KBM-7 (cell line): ENCODE measurements around the gene NAPSA.
"Not testable (repeated sequence)": the region's sequence is repeated elsewhere in the genome, so short reads cannot be mapped to it uniquely, and the experiment has no call there.

Experiments used
- DNase-seq: peaks from one replicate; pipeline ENCODE4 v3.0.0-alpha.2; 2015
- in situ Hi-C: fragments of 300-500 bp; cut with MboI; formaldehyde crosslinking; loops from 2 replicates; pipeline ENCODE4 v1.14.3; 2020; ENCODE audit warnings: low sequenced_read_pairs, low pct_unique_long_range_greater_than_20kb, mixed read lengths

The NAPSA gene

GRCh38 chr19:50365434-50366306, at the start of gene NAPSA:
NAPSA (minus strand) TSS chr19:50365639; CDS start chr19:50365621, 18 bp downstream.
- in situ Hi-C loops = loop anchor here (25.0 kb wide), 1 partner anchor 422 kb away; the partner anchor contains the start of gene ACP4
- no peak for DNase-seq

- no peak for DNase-seq
- in situ Hi-C loops = no loop called here
Observed at GRCh38 chr19:50413531-50413930, 48.1 kb upstream of the NAPSA start.

DNA sequence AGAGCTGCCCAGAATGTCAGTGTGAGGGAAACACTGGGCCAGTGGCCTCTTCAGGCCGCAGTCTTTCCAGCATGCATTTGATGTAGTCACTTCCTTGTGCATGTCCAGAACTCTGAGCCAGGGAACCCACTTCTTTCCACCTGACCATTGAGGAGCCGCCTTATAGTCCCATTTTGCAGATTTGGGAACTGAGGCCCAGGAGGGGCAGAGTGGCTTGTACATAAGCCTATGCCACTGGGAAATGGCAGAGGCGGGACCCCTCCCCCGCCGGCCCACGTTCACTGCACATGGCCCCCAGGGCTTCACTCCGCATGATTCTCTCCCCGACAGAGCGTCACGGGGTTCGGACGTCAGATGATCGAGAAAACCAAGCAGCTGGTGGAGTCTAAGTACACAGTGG, 47.7 kb upstream of the NAPSA start:
- in situ Hi-C loops = no loop called here
- no peak for DNase-seq

- no peak for DNase-seq
- in situ Hi-C loops = no loop called here
Observed at GRCh38 chr19:50412419-50412818, 47.0 kb upstream of the NAPSA start.

DNA sequence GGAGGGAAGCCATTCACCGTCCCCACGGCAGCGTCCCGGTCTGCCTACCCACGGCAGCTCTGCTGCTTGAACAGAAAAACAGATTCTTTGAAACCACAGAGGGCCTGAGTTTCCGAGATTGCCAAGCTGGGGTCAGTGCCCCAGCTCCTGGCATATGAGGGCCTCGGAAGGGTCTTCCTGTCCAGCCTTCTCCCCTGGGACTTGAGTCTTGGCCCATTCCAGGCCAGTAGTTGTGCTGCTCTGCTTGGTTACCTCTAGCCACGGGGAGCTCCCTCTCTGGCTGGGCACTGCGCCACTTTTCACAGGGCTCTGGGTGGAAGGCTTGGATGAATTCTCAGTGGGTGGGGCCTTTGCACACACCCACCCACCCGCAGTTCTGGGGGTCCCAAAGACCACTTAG, 44.7 kb upstream of the NAPSA start:
- in situ Hi-C loops = no loop called here
- no peak for DNase-seq

DNA sequence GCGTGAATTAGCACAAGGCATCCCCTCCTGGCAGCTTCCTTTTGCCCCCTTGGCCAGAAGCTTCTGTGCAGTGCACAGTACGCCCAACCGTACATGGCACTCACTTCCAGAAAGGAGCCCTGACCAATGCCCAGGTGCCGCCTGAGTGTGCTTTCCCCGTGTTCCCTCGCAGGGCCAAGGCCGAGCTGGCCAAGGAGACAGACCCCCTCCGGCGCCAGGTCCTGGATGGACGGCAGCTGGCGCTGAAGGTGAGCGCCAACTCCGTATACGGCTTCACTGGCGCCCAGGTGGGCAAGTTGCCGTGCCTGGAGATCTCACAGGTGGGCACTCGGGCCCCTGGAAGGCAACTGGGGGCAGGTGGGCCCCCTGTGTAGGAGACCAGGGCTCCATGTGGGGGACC, 43.9 kb upstream of the NAPSA start:
- no peak for DNase-seq
- in situ Hi-C loops = no loop called here

- in situ Hi-C loops = no loop called here
- DNase-seq = no peak
Observed at GRCh38 chr19:50406829-50407228, 41.4 kb upstream of the NAPSA start.

DNA sequence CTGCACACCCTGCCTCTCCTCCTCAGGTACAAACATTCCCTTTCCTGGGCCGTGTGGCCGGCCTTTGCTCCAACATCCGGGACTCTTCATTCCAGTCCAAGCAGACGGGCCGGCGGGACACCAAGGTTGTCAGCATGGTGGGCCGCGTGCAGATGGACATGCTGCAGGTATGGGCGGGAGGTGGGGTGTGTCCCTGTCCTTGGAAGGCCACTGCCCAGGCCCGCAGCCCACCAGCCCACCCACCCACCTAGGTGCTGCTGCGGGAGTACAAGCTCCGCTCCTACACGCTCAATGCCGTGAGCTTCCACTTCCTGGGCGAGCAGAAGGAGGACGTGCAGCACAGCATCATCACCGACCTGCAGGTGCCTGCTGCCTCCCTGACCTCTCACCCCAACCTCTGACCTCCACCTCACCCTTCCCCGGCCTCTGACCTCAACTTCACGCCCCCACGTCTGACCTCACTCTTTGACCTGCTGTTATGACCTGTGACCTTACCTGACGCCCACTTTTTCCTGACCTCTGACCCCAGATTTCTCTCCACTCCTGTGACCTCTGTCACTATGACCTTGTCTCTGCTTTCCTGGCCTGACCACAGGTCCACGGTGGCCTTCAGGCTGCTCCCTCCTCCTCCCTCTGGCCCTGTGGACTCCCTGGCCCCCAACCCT, 40.8 kb upstream of the NAPSA start:
- in situ Hi-C loops = no loop called here
- DNase-seq = no peak

GRCh38 chr19:50402544-50403301, 37.3 kb upstream of the NAPSA start:
- DNase-seq = no peak
- in situ Hi-C loops = no loop called here

DNA sequence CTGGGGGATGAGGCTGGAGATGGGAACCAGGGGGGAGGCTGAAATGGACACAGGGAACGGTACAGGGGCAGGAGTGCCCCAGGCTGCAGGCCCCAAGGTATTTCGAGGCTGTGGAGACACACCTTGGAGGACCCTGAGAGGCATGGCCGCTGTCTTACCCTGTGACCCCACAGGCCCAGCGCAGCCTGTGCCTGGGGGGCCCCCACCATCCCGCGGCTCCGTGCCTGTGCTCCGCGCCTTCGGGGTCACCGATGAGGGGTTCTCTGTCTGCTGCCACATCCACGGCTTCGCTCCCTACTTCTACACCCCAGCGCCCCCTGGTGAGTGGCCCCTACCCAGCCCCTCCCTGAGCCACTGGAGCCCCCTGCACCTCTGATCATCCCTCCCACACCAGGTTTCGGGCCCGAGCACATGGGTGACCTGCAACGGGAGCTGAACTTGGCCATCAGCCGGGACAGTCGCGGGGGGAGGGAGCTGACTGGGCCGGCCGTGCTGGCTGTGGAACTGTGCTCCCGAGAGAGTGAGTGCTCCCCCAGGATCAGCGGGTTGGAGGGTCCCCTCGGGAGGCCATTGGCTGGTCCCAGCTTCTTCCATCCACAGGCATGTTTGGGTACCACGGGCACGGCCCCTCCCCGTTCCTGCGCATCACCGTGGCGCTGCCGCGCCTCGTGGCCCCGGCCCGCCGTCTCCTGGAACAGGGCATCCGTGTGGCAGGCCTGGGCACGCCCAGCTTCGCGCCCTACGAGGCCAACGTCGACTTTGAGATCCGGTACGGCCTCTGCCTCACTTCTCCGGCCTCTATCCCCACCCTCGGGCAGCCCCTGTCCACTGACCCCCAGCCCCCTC, 36.4 kb upstream of the NAPSA start:
- DNase-seq = no peak
- in situ Hi-C loops = no loop called here

DNA sequence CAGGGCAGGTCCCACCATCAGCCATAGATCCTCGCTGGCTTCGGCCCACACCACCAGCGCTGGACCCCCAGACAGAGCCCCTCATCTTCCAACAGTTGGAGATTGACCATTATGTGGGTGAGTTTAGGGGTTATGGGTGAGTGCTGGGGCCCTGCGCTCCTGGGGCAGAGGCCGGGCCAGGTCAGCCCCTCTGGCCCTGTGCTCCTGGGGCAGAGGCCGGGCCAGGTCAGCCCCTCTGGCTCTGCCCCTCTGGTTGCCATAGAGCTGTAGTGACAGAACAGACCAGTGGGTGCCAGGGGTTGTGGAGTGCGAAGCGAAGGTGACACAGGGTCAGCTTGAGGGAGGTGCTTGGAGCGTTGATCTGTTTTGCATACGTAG, 33.9 kb upstream of the NAPSA start:
- in situ Hi-C loops = no loop called here
- DNase-seq = no peak

DNA sequence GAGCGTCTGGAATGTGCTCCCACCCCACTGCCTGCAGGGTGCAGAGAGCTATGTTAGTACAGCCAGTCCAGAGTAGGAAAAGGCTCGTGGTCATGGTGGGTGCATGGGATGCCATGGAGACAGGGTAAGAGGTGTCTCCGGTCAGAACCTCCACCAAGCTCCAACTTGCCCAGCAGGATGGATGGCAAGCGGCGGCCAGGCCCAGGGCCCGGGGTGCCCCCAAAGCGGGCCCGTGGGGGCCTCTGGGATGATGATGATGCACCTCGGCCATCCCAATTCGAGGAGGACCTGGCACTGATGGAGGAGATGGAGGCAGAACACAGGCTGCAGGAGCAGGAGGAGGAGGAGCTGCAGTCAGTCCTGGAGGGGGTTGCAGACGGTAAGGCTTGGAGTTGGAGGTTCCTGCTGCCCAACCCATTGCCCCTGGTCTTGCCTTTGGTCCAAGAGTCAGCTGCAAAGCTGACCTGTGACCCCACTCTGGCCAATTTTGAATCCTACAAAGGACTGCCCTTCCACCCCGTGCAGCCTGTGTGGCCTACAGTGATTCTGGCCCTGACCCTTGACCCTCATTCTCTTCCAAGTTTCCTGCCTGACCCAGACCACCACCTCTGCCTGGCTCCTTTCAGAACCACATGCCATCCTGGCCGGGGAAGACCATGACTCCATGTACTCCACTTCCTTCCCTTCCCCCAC, 33.4 kb upstream of the NAPSA start:
- in situ Hi-C loops = no loop called here

GRCh38 chr19:50394017-50394416, 28.6 kb upstream of the NAPSA start:
- in situ Hi-C loops = no loop called here
- DNase-seq = no peak

More for the DNA sequence above, 33.4 kb upstream of the NAPSA start:
- DNase-seq = no peak

- in situ Hi-C loops = no loop called here
- DNase-seq = no peak
Observed at GRCh38 chr19:50393589-50393988, 28.1 kb upstream of the NAPSA start.

GRCh38 chr19:50392759-50393158, 27.3 kb upstream of the NAPSA start:
- in situ Hi-C loops = no loop called here
- no peak for DNase-seq

GRCh38 chr19:50390952-50391351, 25.5 kb upstream of the NAPSA start:
- DNase-seq, in situ Hi-C loops: not testable (repeated sequence)

GRCh38 chr19:50390295-50390694, 24.9 kb upstream of the NAPSA start:
- in situ Hi-C loops, DNase-seq: not testable (repeated sequence)

DNA sequence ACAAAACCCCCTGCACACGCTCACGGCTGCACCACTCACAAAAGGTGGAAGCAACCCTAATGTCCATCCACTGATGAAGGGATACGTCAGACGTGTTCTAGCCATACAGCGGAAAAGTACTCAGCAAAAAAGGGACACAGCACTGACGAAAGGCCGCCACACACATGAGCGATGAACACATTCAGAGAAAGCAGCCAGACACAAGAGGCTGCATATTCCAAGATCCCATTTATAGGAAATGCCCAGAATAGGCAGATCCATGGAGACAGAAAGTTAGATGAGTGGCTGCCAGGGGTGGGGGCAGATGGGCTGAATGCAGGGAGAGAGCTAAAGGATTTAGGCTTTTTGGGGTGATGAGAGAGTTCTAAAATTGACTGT, 22.4 kb upstream of the NAPSA start:
- in situ Hi-C loops = no loop called here
- no peak for DNase-seq
